HepG2 (cell line): ENCODE results near the gene TMEM129. TPM values are rescaled to one million over a fixed set of nuclear protein-coding genes. Genes with fewer than 3 reads are reported as not detected.

Experiments
- AHR ChIP-seq: IDR thresholded peaks from 2 replicates; pipeline ENCODE4 v1.6.1; 2018; ENCODE audit warnings: missing genetic modification reagents, missing compliant biosample characterization
- DNMT3B ChIP-seq: conservative IDR thresholded peaks from 2 replicates; pipeline ENCODE4 v1.6.1; 2016; ENCODE audit warnings: missing biosample characterization, control low read depth
- JUN ChIP-seq: sonication (generic); formaldehyde crosslinking; IDR thresholded peaks from 2 replicates; pipeline ENCODE4 v1.4.0; 2020; ENCODE audit warnings: mild to moderate bottlenecking, missing genetic modification reagents
- MTERF4 ChIP-seq: sonication (generic); formaldehyde crosslinking; IDR thresholded peaks from 2 replicates; pipeline ENCODE4 v1.8.0; 2023; ENCODE audit warnings: mild to moderate bottlenecking, missing genetic modification reagents
- MYC ChIP-seq: sonication (generic); formaldehyde crosslinking; IDR thresholded peaks from 2 replicates; pipeline ENCODE4 v1.9.0; 2021; ENCODE audit warnings: missing genetic modification reagents, borderline replicate concordance
- RFX1 ChIP-seq: fragments of 450-650 bp; IDR thresholded peaks from 2 replicates; pipeline ENCODE4 v1.6.1; 2017
- RXRB ChIP-seq: IDR thresholded peaks from 2 replicates; pipeline ENCODE4 v1.6.1; 2016; ENCODE audit warnings: borderline replicate concordance, missing genetic modification reagents, missing compliant biosample characterization
- TEAD3 ChIP-seq: optimal IDR thresholded peaks from 2 replicates; pipeline ENCODE3; 2016; ENCODE audit warnings: borderline replicate concordance
- ZBTB37 ChIP-seq: sonication (generic); formaldehyde crosslinking; IDR thresholded peaks from 2 replicates; pipeline ENCODE4 v1.4.0; 2020; ENCODE audit warnings: mild to moderate bottlenecking, missing genetic modification reagents
- ZNF891 ChIP-seq: sonication (generic); formaldehyde crosslinking; IDR thresholded peaks from 2 replicates; pipeline ENCODE4 v1.5.0; 2020; ENCODE audit warnings: mild to moderate bottlenecking, missing genetic modification reagents
- ZSCAN5A ChIP-seq: sonication (generic); formaldehyde crosslinking; IDR thresholded peaks from 2 replicates; pipeline ENCODE4 v1.8.0; 2022; ENCODE audit warnings: mild to moderate bottlenecking, missing genetic modification reagents, borderline replicate concordance
- polyA plus RNA-seq, 8 experiments: library from polyadenylated mRNA; depleted of rRNA in 3 of 8; stranded (reverse) in 7 of 8; unstranded in 1 of 8; fragments of >200 nt; fragmentation: Illumina TruSeq in 4 of 8; extraction: Trizol in 4 of 8; gene quantifications; 2 replicates each; pipeline versions ENCODE4 v1.2.1 to v1.2.3, GENCODE V29; 2011 to 2016; ENCODE audit warnings: low read depth in 4 of 8, missing spikeins in 1 of 8, mixed read lengths in 1 of 8; ENCODE audit not compliant: insufficient read depth in 1 of 8
- total RNA-seq, 5 experiments: library from RNA; depleted of rRNA; stranded (reverse); fragments of >200 nt; fragmentation: Illumina TruSeq; extraction: Trizol; gene quantifications; 2 replicates each; pipeline ENCODE4 v1.2.3, GENCODE V29; 2016; ENCODE audit warnings: low read depth in 1 of 5
- TF ChIP-seq, protein P1 (sequence below): sonication (generic); formaldehyde crosslinking; IDR thresholded peaks from 2 replicates; pipeline ENCODE4 v1.8.1; 2023; ENCODE audit warnings: missing genetic modification reagents, inconsistent platforms, borderline replicate concordance
- TF ChIP-seq, protein P2 (sequence below), 2 experiments: sonication (generic) in 1 of 2; formaldehyde crosslinking in 1 of 2; IDR thresholded peaks; 2 replicates each; pipeline versions ENCODE4 v1.6.1 to v1.9.0; 2014 to 2022; ENCODE audit warnings: antibody characterized with exemption in 1 of 2, borderline replicate concordance in 1 of 2, inconsistent platforms in 1 of 2, low read depth in 1 of 2, missing genetic modification reagents in 1 of 2
- TF ChIP-seq, protein P3 (sequence below): sonication (generic); formaldehyde crosslinking; IDR thresholded peaks from 2 replicates; pipeline ENCODE4 v1.4.0; 2020; ENCODE audit warnings: mild to moderate bottlenecking, missing genetic modification reagents

Gene TMEM129
- total and polyA plus RNA-seq, 2 of the 13 experiments (the other 11 are each of a cell fraction or from before 2014, with no cell fraction given): 19.0 to 25.8 TPM

- TF ChIP-seq MYC (CRISPR knock-in tag): peak; percentile 72; the same call in 1 of the 2 replicates
- TF ChIP-seq MTERF4 (CRISPR knock-in tag): peak; percentile 93
- TF ChIP-seq AHR (CRISPR knock-in tag): no peak
- no peak for TF ChIP-seq RFX1
- TF ChIP-seq ZNF891: 0 out of 2 replicates have a peak, but pooled peaks have one; percentile 32
- TF ChIP-seq ZBTB37: peak; percentile 79; the same call in 1 of the 2 replicates
- TF ChIP-seq TEAD3 (CRISPR knock-in tag): peak; percentile 33
- no peak for TF ChIP-seq JUN
- peak; percentile 34; the same call in 1 of the 2 replicates for TF ChIP-seq ZSCAN5A
- TF ChIP-seq, protein P1, sequence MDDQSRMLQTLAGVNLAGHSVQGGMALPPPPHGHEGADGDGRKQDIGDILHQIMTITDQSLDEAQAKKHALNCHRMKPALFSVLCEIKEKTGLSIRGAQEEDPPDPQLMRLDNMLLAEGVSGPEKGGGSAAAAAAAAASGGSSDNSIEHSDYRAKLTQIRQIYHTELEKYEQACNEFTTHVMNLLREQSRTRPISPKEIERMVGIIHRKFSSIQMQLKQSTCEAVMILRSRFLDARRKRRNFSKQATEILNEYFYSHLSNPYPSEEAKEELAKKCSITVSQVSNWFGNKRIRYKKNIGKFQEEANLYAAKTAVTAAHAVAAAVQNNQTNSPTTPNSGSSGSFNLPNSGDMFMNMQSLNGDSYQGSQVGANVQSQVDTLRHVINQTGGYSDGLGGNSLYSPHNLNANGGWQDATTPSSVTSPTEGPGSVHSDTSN (CRISPR knock-in tag): no peak
- TF ChIP-seq, protein P2, sequence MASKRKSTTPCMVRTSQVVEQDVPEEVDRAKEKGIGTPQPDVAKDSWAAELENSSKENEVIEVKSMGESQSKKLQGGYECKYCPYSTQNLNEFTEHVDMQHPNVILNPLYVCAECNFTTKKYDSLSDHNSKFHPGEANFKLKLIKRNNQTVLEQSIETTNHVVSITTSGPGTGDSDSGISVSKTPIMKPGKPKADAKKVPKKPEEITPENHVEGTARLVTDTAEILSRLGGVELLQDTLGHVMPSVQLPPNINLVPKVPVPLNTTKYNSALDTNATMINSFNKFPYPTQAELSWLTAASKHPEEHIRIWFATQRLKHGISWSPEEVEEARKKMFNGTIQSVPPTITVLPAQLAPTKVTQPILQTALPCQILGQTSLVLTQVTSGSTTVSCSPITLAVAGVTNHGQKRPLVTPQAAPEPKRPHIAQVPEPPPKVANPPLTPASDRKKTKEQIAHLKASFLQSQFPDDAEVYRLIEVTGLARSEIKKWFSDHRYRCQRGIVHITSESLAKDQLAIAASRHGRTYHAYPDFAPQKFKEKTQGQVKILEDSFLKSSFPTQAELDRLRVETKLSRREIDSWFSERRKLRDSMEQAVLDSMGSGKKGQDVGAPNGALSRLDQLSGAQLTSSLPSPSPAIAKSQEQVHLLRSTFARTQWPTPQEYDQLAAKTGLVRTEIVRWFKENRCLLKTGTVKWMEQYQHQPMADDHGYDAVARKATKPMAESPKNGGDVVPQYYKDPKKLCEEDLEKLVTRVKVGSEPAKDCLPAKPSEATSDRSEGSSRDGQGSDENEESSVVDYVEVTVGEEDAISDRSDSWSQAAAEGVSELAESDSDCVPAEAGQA (IDR thresholded peaks at IDR 0.05; ENCODE audit: low read depth): no peak
- TF ChIP-seq, protein P2 (CRISPR knock-in tag; IDR thresholded peaks at IDR 0.05; ENCODE audit: borderline replicate concordance): no peak
- TF ChIP-seq DNMT3B (CRISPR knock-in tag): no peak
- TF ChIP-seq RXRB: peak; percentile 25; the same call in 1 of the 2 replicates
- TF ChIP-seq, protein P3, sequence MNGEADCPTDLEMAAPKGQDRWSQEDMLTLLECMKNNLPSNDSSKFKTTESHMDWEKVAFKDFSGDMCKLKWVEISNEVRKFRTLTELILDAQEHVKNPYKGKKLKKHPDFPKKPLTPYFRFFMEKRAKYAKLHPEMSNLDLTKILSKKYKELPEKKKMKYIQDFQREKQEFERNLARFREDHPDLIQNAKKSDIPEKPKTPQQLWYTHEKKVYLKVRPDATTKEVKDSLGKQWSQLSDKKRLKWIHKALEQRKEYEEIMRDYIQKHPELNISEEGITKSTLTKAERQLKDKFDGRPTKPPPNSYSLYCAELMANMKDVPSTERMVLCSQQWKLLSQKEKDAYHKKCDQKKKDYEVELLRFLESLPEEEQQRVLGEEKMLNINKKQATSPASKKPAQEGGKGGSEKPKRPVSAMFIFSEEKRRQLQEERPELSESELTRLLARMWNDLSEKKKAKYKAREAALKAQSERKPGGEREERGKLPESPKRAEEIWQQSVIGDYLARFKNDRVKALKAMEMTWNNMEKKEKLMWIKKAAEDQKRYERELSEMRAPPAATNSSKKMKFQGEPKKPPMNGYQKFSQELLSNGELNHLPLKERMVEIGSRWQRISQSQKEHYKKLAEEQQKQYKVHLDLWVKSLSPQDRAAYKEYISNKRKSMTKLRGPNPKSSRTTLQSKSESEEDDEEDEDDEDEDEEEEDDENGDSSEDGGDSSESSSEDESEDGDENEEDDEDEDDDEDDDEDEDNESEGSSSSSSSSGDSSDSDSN: peak; percentile 51
Observed at GRCh38 chr4:1768367-1769034, 47.4 kb upstream of the TMEM129 start (continued).
